ENCODE results near the gene HAS3. TPM values are rescaled to one million over a fixed set of nuclear protein-coding genes. Genes with fewer than 3 reads are reported as not detected.
A peak's percentile ranks its signal among the peaks of the same experiment; 100 is the strongest.
"Not testable (repeated sequence)": the region's sequence is repeated elsewhere in the genome, so short reads cannot be mapped to it uniquely, and the experiment has no call there.

Gene HAS3
- total RNA-seq, 1 experiment from 2014 or later: 8.3 TPM

DNA sequence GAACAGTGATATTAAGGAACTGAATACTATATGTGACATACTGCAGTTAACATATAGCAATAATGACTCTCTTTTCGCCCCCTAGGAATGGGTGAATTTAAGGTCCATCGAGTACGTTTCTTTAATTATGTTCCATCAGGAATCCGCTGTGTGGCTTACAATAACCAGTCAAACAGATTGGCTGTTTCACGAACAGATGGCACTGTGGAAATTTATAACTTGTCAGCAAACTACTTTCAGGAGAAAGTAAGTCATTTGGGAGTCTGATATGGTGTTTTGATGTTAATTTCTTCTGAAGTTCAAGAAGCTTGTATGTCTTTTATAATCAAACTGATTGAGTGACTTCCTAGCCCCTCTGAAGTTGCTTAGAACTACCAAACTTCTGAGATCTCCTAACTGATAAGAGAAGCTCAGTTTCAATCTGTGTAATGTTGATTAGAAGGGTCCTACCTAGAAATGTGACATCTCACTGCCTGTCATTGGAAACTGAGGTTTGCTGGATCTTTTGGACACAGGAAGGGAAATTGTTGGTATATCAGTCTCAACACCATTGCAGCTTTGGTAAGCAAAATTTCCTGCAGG lies 28.0 kb downstream of the HAS3 start:
- ChIA-PET CTCF (interaction anchor here (0.6 to 1.0 kb wide), 5 partner anchors 9 to 324 kb away, joined by 3 to 8 read pairs (median 5); partner anchors contain the start of gene HAS3), POLR2A (interaction anchor here (0.5 to 0.8 kb wide), 18 partner anchors 14 to 407 kb away, joined by 3 to 7 read pairs (median 3); partner anchors contain the start of gene CDH1)
- Histone ChIP-seq H3K4me1 (peaks cover 14% of the 10 kb centered on the region; the same call in 1 of the 2 replicates), H3K9me3 (no peaks in the 10 kb centered on the region), H3K4me3 (ENCODE audit: low read depth, low read length) (peak overlapping the region; percentile 54), H3K27me3 (replicated peaks; ENCODE audit: control insufficient read depth, insufficient read depth, low read length) (no peaks in the 10 kb centered on the region), H3K36me3 (ENCODE audit: control insufficient read depth, insufficient read depth, low read length) (peaks cover 1% of the 10 kb centered on the region)
- no TSS peak for BruUV-seq (replicated peaks)
- Mint-ChIP-seq H3K4me3 (ENCODE audit: unreplicated experiment) (peak overlapping the region; percentile 96), H3K27me3 (ENCODE audit: insufficient read depth, unreplicated experiment) (no peaks in the 10 kb centered on the region), H3K9me3 (ENCODE audit: unreplicated experiment) (no peaks in the 10 kb centered on the region), H3K27ac (ENCODE audit: unreplicated experiment) (peak overlapping the region; percentile 92), H3K4me1 (ENCODE audit: low read depth, unreplicated experiment) (peaks cover 5% of the 10 kb centered on the region), H3K36me3 (ENCODE audit: insufficient read depth, unreplicated experiment) (peaks cover 71% of the 10 kb centered on the region)
- DNase-seq: no peak
- intact Hi-C loops (cut with micrococcal nuclease; ENCODE audit: unreplicated experiment): no loop called here
- TF ChIP-seq, protein P1, sequence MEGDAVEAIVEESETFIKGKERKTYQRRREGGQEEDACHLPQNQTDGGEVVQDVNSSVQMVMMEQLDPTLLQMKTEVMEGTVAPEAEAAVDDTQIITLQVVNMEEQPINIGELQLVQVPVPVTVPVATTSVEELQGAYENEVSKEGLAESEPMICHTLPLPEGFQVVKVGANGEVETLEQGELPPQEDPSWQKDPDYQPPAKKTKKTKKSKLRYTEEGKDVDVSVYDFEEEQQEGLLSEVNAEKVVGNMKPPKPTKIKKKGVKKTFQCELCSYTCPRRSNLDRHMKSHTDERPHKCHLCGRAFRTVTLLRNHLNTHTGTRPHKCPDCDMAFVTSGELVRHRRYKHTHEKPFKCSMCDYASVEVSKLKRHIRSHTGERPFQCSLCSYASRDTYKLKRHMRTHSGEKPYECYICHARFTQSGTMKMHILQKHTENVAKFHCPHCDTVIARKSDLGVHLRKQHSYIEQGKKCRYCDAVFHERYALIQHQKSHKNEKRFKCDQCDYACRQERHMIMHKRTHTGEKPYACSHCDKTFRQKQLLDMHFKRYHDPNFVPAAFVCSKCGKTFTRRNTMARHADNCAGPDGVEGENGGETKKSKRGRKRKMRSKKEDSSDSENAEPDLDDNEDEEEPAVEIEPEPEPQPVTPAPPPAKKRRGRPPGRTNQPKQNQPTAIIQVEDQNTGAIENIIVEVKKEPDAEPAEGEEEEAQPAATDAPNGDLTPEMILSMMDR (IDR thresholded peaks at IDR 0.05; ENCODE audit: insufficient read depth in 1 of 2, low read depth in 1 of 2, low read length in 1 of 2, severe bottlenecking in 1 of 2, unreplicated experiment in 1 of 2): no peak

DNA sequence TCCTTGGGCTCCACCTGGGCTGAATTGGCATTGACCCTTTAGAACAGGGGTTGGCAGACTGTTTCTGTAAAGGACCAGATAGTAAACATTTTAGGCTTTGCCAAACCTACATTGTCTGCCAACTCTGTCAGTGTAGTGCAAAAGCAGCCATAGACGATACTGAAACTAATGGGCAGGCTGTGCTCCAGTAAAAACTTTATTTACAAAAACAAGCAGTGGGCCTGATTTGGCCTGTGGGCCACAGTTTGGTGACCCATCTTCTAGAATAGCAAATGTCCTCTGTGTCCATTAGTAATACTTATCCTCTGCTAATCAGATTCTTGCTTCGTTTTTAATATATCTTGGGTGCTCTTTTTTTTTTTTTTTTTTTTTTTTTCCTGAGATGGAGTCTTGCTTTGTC lies 33.2 kb downstream of the HAS3 start:
- Histone ChIP-seq H3K4me1 (peaks cover 4% of the 10 kb centered on the region; the same call in 1 of the 2 replicates), H3K4me3 (ENCODE audit: low read depth, low read length) (no peak overlapping the region), H3K9me3 (no peaks in the 10 kb centered on the region), H3K27me3 (replicated peaks; ENCODE audit: control insufficient read depth, insufficient read depth, low read length) (no peaks in the 10 kb centered on the region), H3K36me3 (ENCODE audit: control insufficient read depth, insufficient read depth, low read length) (peaks cover 7% of the 10 kb centered on the region)
- H3K4me3 Mint-ChIP-seq (ENCODE audit: unreplicated experiment): no peak overlapping the region
- TF ChIP-seq, protein P1 (IDR thresholded peaks at IDR 0.05; ENCODE audit: insufficient read depth in 1 of 2, low read depth in 1 of 2, low read length in 1 of 2, severe bottlenecking in 1 of 2, unreplicated experiment in 1 of 2): no peak
- H3K27ac Mint-ChIP-seq (ENCODE audit: unreplicated experiment): no peak overlapping the region
- CTCF ChIA-PET: no interaction called here
- DNase-seq: no peak
- BruUV-seq (replicated peaks): no TSS peak
- intact Hi-C loops (cut with micrococcal nuclease; ENCODE audit: unreplicated experiment): no loop called here
- POLR2A ChIA-PET: no interaction called here
- no peaks in the 10 kb centered on the region for H3K27me3 Mint-ChIP-seq (ENCODE audit: insufficient read depth, unreplicated experiment)
- H3K4me1 Mint-ChIP-seq (ENCODE audit: low read depth, unreplicated experiment): peaks cover 5% of the 10 kb centered on the region
- H3K9me3 Mint-ChIP-seq (ENCODE audit: unreplicated experiment): no peaks in the 10 kb centered on the region
- peaks cover 95% of the 10 kb centered on the region for H3K36me3 Mint-ChIP-seq (ENCODE audit: insufficient read depth, unreplicated experiment)

DNA sequence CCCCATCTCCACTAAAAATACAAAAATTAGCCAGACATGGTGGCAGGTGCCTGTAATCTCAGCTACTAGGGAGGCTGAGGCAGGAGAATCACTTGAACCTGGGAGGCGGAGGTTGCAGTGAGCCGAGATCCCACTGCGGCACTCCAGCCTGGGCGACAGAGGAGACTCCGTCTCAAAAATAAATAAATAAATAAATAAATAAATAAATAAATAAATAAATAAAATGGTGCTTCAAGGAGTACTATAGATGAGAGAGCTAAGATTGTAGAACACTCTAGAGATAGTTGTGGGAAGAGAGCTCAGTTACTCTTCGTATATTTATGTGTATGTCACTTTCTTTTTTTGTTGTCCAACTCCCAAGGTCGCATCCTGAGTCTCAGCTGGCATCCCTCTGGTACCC lies 34.0 kb downstream of the HAS3 start:
- DNase-seq; H3K4me1 Mint-ChIP-seq (ENCODE audit: low read depth, unreplicated experiment); H3K27me3 Mint-ChIP-seq (ENCODE audit: insufficient read depth, unreplicated experiment); H3K4me3 Mint-ChIP-seq (ENCODE audit: unreplicated experiment); CTCF ChIA-PET; H3K4me1 ChIP-seq; BruUV-seq (replicated peaks); H3K27ac Mint-ChIP-seq (ENCODE audit: unreplicated experiment); H3K36me3 ChIP-seq (ENCODE audit: control insufficient read depth, insufficient read depth, low read length); POLR2A ChIA-PET; H3K9me3 ChIP-seq; H3K27me3 ChIP-seq (replicated peaks; ENCODE audit: control insufficient read depth, insufficient read depth, low read length); H3K9me3 Mint-ChIP-seq (ENCODE audit: unreplicated experiment); H3K4me3 ChIP-seq (ENCODE audit: low read depth, low read length); intact Hi-C loops (cut with micrococcal nuclease; ENCODE audit: unreplicated experiment): not testable (repeated sequence)
- peaks cover 95% of the 10 kb centered on the region for H3K36me3 Mint-ChIP-seq (ENCODE audit: insufficient read depth, unreplicated experiment)

Measured in Caco-2 (cell line).